HCT116 (cell line): ENCODE results near the gene UBR2.

ENCODE experiments used
- CEBPB ChIP-seq: IDR thresholded peaks from 2 replicates; pipeline ENCODE4 v1.6.1; 2012; ENCODE audit warnings: low read depth
- CTCF ChIP-seq, 3 experiments: fragments of 200-600 bp in 1 of 3; sonication (generic) in 1 of 3; IDR thresholded peaks in 2 of 3; conservative IDR thresholded peaks in 1 of 3; 2 replicates each; pipeline ENCODE4 v1.5.1; 2012 to 2017; ENCODE audit warnings: low read depth in 2 of 3, low read length in 2 of 3, antibody characterized with exemption in 1 of 3, borderline replicate concordance in 1 of 3, control low read depth in 1 of 3, mild to moderate bottlenecking in 1 of 3, mixed read lengths in 1 of 3, mixed run types in 1 of 3, moderate library complexity in 1 of 3; ENCODE audit not compliant: insufficient read depth in 1 of 3
- EZH2 ChIP-seq: fragments of 200-600 bp; sonication (generic); IDR thresholded peaks from 2 replicates; pipeline ENCODE4 v1.6.1; 2017; ENCODE audit warnings: antibody characterized with exemption, mixed run types
- EZH2phosphoT487 ChIP-seq: fragments of 200-600 bp; IDR thresholded peaks from 2 replicates; pipeline ENCODE4 v1.6.1; 2018; ENCODE audit warnings: antibody characterized with exemption, borderline replicate concordance
- JUND ChIP-seq: IDR thresholded peaks from 2 replicates; pipeline ENCODE4 v1.6.1; 2012
- POLR2AphosphoS5 ChIP-seq: IDR thresholded peaks from 2 replicates; pipeline ENCODE4 v1.6.1; 2011; ENCODE audit warnings: mild to moderate bottlenecking, low read depth, low read length, moderate library complexity
- ZBTB33 ChIP-seq: IDR thresholded peaks from 2 replicates; pipeline ENCODE4 v1.6.1; 2011; ENCODE audit warnings: mild to moderate bottlenecking, low read length, moderate library complexity; ENCODE audit not compliant: insufficient replicate concordance; ENCODE audit errors: extremely low read depth
- ZNF274 ChIP-seq: fragments of 200-500 bp; sonication (Bioruptor generic); IDR thresholded peaks from 2 replicates; pipeline ENCODE4 v1.6.1; 2014; ENCODE audit warnings: mild to moderate bottlenecking, low read depth, low read length, inconsistent platforms

DNA sequence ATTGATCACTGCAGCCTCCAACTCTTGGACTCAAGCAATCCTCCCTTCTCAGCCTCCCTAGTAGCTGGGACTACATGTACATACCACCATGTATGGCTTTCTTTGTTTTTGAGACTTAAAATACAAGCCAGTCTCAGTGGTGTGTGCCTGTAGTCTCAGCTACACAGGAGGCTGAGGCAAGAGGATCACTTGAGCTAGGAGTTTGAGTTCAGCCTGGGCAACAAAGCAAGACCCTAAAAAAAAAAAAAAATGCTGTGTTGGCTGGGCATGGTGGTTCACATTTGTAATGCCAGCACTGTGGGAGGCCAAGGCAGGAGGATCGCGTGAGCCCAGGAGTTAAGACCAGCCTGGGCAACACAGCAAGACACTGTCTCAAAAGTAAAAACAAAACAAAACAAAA is 51.7 kb downstream of the UBR2 start:
- TF ChIP-seq CTCF (IDR thresholded peaks at IDR 0.05 in 2 of 3, conservative IDR thresholded peaks at IDR 0.05 in 1 of 3; ENCODE audit: borderline replicate concordance in 1 of 3, insufficient read depth in 1 of 3, low read depth in 2 of 3, low read length in 2 of 3) (no peak), EZH2phosphoT487 (no peak), EZH2 (no peak), JUND (no peak), ZNF274 (no peak), CEBPB (no peak), POLR2AphosphoS5 (no peak), ZBTB33 (no peak)
